Heart right ventricle (tissue), 16 donors: Measurements from ENCODE around the gene CSTPP1. TPM values are rescaled to one million over a fixed set of nuclear protein-coding genes. Genes with fewer than 3 reads are reported as not detected.
A peak's percentile ranks its signal among the peaks of the same experiment; 100 is the strongest.

Experiments
- ATAC-seq, 8 donors: fragments of 200-7000 bp; cut with Tn5 transposase; one replicate each; pipeline ENCODE4 v1.9.1; 2020; ENCODE audit warnings: mild to moderate bottlenecking in 8 of 8, moderate library complexity in 8 of 8, moderate number of reproducible peaks in 1 of 8
- DNase-seq, 2 donors: peaks; one replicate each; pipeline ENCODE4 v3.0.0-alpha.2; 2020
- H3K27ac ChIP-seq, 10 donors: fragments of 200-600 bp; sonication (generic) in 2 of 10; one replicate each; pipeline versions ENCODE4 v1.5.0 to v1.8.0; 2020 to 2022; ENCODE audit warnings: mild to moderate bottlenecking in 3 of 10
- H3K27me3 ChIP-seq, 7 donors: fragments of 200-600 bp; one replicate each; pipeline ENCODE4 v1.8.0; 2021 to 2022; ENCODE audit warnings: mild to moderate bottlenecking in 2 of 7
- H3K36me3 ChIP-seq, 9 donors: fragments of 200-600 bp; sonication (generic) in 1 of 9; one replicate each; pipeline versions ENCODE4 v1.5.0 to v1.8.0; 2020 to 2022; ENCODE audit warnings: mild to moderate bottlenecking in 2 of 9
- H3K4me1 ChIP-seq, 9 donors: fragments of 200-600 bp; sonication (generic) in 1 of 9; one replicate each; pipeline versions ENCODE4 v1.5.0 to v1.8.0; 2020 to 2022; ENCODE audit warnings: mild to moderate bottlenecking in 4 of 9
- H3K4me3 ChIP-seq, 10 donors: fragments of 200-600 bp; sonication (generic) in 2 of 10; one replicate each; pipeline versions ENCODE4 v1.5.0 to v1.8.0; 2020 to 2022; ENCODE audit warnings: mild to moderate bottlenecking in 7 of 10, moderate library complexity in 2 of 10
- H3K9me3 ChIP-seq, 11 donors: fragments of 200-600 bp in 10 of 11; sonication (generic) in 2 of 11; one replicate each; pipeline versions ENCODE4 v1.5.0 to v1.8.0; 2013 to 2022; ENCODE audit warnings: mild to moderate bottlenecking in 2 of 11, control low read depth in 1 of 11, moderate library complexity in 1 of 11
- CTCF ChIP-seq, 9 donors: fragments of 200-600 bp; sonication (generic) in 2 of 9; IDR thresholded peaks; one replicate each; pipeline versions ENCODE4 v1.5.0 to v1.8.0; 2021 to 2022; ENCODE audit warnings: antibody characterized with exemption in 9 of 9, mild to moderate bottlenecking in 5 of 9, moderate library complexity in 1 of 9
- WGBS, 2 donors: extraction: QIAGEN DNeasy Blood & Tissue Kit; methylation state at CpG; one replicate each; pipeline ENCODE4 v1.1.7; 2013; ENCODE audit warnings: inconsistent platforms in 1 of 2; 5-methylcytosine and 5-hydroxymethylcytosine counted together
- intact Hi-C, 10 donors: fragments of 100-400 bp; cut with DNase I; formaldehyde crosslinking; loops; one replicate each; pipeline versions ENCODE4 v1.11.1 to v1.14.2; 2022
- polyA plus RNA-seq, 2 donors: library from polyadenylated mRNA; stranded (reverse); fragments of 200-250 nt; gene quantifications; one replicate each; pipeline ENCODE4 v1.2.3, GENCODE V29; 2013
- total RNA-seq, 10 donors: library from RNA; stranded (reverse); fragmentation: NEBNext Ultra II Directional in 3 of 10; extraction: Animal tissue kit (Norgen Biotek cat#: 25700) in 3 of 10; gene quantifications; one replicate each; pipeline versions ENCODE4 v1.2.1 to v1.2.4, GENCODE V29; 2021 to 2023
- donor health status: Arrhythmogenic right ventricular cardiomyopathy.
- donor health status: ischemic (EF 13 %, LVEDD 7.1; RV severe dilation, severe dysfunction).
- donor health status: healthy with polysubstance abuse.
- donor health status: DM: no; HTN: yes; CAD: no.
- donor health status: DM: no; HTN: no; CAD: no.
- donor health status: ischemic (EF 25% LVEDD 6.9; RV normal size, moderate dysfunction).
- donor health status: ischemic (EF 25% LVEDD 5.7; RV mildly dilated, moderate dysfunction).
- donor health status: healthy.
- donor health status: DM: yes; HTN: yes; CAD: no.
- donor health status: Ischemic cardiomyopathy.
- donor health status: ischemic (EF 35%, LVEDD 5.7; RV mildly dilated, moderate dysfunction).
- donor health status: nonischemic (EF 11% LVEDD 7.7; RV severe dilation, severe dysfunction).
- donor health status: DM: yes; HTN: yes; CAD: no.
- donor health status: PGD.
- donor health status: ischemic (EF 29% LVEDD 5.4; RV normal size, mild dysfunction).
- donor health status: nonischemic (EF 23%, LVEDD 6.1; RV moderate dilation, normal function).

CSTPP1 gene
- total and polyA plus RNA-seq, 12 donors, result 10.2 to 26.7 (median 16.7) TPM

- no peak overlapping the region for H3K4me3 ChIP-seq
- no peak for TF ChIP-seq CTCF (IDR thresholded peaks at IDR 0.05)
- peaks cover 0 to 37% (median 0%) of the 10 kb centered on the region in 9 donors for H3K36me3 ChIP-seq
- no peaks in the 10 kb centered on the region for H3K27me3 ChIP-seq
- peaks cover 0 to 34% (median 19%) of the 10 kb centered on the region in 9 donors for H3K4me1 ChIP-seq
- DNase-seq, result no peak
- no peak overlapping the region for H3K27ac ChIP-seq
- intact Hi-C loops, result no loop called here
- no peak for ATAC-seq
- 86% methylated on average over 5 of the region's 5 CpGs for WGBS, 2 donors
- no peaks in the 10 kb centered on the region for H3K9me3 ChIP-seq
These were observed 221.7 kb downstream of the CSTPP1 start for GRCh38 chr11:47158242-47158641.

- no peak overlapping the region for H3K4me3 ChIP-seq
- H3K9me3 ChIP-seq, result no peaks in the 10 kb centered on the region
- whole genome bisulfite sequencing, 2 donors, result 89 to 93% methylated on average over 5 of the region's 5 CpGs
- no peak for TF ChIP-seq CTCF (IDR thresholded peaks at IDR 0.05)
- peak in 5 of 8 donors; percentile 1 to 10 (median 1) for ATAC-seq
- no peaks in the 10 kb centered on the region for H3K27me3 ChIP-seq
- no peak for DNase-seq
- intact Hi-C loops, result no loop called here
- no peak overlapping the region for H3K27ac ChIP-seq
- H3K36me3 ChIP-seq, result peaks cover 0 to 62% (median 25%) of the 10 kb centered on the region in 9 donors
- H3K4me1 ChIP-seq, result peaks cover 0 to 31% (median 15%) of the 10 kb centered on the region in 9 donors
These were observed 224.2 kb downstream of the CSTPP1 start for GRCh38 chr11:47160753-47161133.

GRCh38 chr11:47161134-47161854 is 224.7 kb downstream of the CSTPP1 start:
- intact Hi-C loops, result no loop called here
- Histone ChIP-seq H3K27me3 (no peaks in the 10 kb centered on the region), H3K36me3 (peaks cover 0 to 65% (median 30%) of the 10 kb centered on the region in 9 donors), H3K9me3 (no peaks in the 10 kb centered on the region), H3K4me3 (no peak overlapping the region), H3K4me1 (peaks cover 0 to 31% (median 15%) of the 10 kb centered on the region in 9 donors), H3K27ac (peak overlapping the region in 2 of 10 donors; percentile 7 to 39)
- DNase-seq (peak; percentile 45 to 50), ATAC-seq (peak; percentile 62 to 78 (median 70))
- TF ChIP-seq CTCF (IDR thresholded peaks at IDR 0.05), result peak; percentile 47 to 69 (median 59)
- 40 to 47% methylated on average over 14 of the region's 14 CpGs for WGBS, 2 donors

GRCh38 chr11:47161890-47162289 is 225.3 kb downstream of the CSTPP1 start:
- no peaks in the 10 kb centered on the region for H3K27me3 ChIP-seq
- peaks cover 0 to 67% (median 36%) of the 10 kb centered on the region in 9 donors for H3K36me3 ChIP-seq
- no peak for DNase-seq
- ATAC-seq, result no peak
- H3K27ac ChIP-seq, result peak overlapping the region in 1 of 10 donors; percentile 7
- no peak overlapping the region for H3K4me3 ChIP-seq
- intact Hi-C loops, result no loop called here
- peaks cover 0 to 31% (median 15%) of the 10 kb centered on the region in 9 donors for H3K4me1 ChIP-seq
- 67 to 70% methylated on average over 9 of the region's 9 CpGs for WGBS, 2 donors
- no peaks in the 10 kb centered on the region for H3K9me3 ChIP-seq
- no peak for TF ChIP-seq CTCF (IDR thresholded peaks at IDR 0.05)
